Measurements from ENCODE around the gene CEP85. TPM values are rescaled to one million over a fixed set of nuclear protein-coding genes. Genes with fewer than 3 reads are reported as not detected.

Gene CEP85
- total RNA-seq, 1 donor, result 13.0 TPM

- DNase-seq (ENCODE audit: low read depth), result no peak
- no peak for TF ChIP-seq CTCF (IDR thresholded peaks at IDR 0.05; ENCODE audit: insufficient read depth, low read depth, low read length)
- H3K4me3 ChIP-seq (ENCODE audit: low read depth, low read length), result no peak overlapping the region
These were observed 61.5 kb downstream of the CEP85 start for GRCh38 chr1:26295194-26296138.

GRCh38 chr1:26296340-26297056 is 62.5 kb downstream of the CEP85 start:
- no peak for DNase-seq (ENCODE audit: low read depth)
- TF ChIP-seq CTCF (IDR thresholded peaks at IDR 0.05; ENCODE audit: insufficient read depth, low read depth, low read length), result no peak
- H3K4me3 ChIP-seq (ENCODE audit: low read depth, low read length), result no peak overlapping the region

GRCh38 chr1:26297057-26297790 is 63.2 kb downstream of the CEP85 start:
- H3K4me3 ChIP-seq (ENCODE audit: low read depth, low read length), result no peak overlapping the region
- TF ChIP-seq CTCF (IDR thresholded peaks at IDR 0.05; ENCODE audit: insufficient read depth, low read depth, low read length), result no peak
- DNase-seq (ENCODE audit: low read depth), result no peak

- H3K4me3 ChIP-seq (ENCODE audit: low read depth, low read length), result no peak overlapping the region
- no peak for TF ChIP-seq CTCF (IDR thresholded peaks at IDR 0.05; ENCODE audit: insufficient read depth, low read depth, low read length)
These were observed 63.8 kb downstream of the CEP85 start for GRCh38 chr1:26297791-26298124.

GRCh38 chr1:26300578-26301275 is 66.7 kb downstream of the CEP85 start:
- no peak for DNase-seq (ENCODE audit: low read depth)
- H3K4me3 ChIP-seq (ENCODE audit: low read depth, low read length), result no peak overlapping the region
- TF ChIP-seq CTCF (IDR thresholded peaks at IDR 0.05; ENCODE audit: insufficient read depth, low read depth, low read length), result no peak

More at GRCh38 chr1:26297791-26298124, 63.8 kb downstream of the CEP85 start:
- DNase-seq (ENCODE audit: low read depth), result no peak

- no peak for TF ChIP-seq CTCF (IDR thresholded peaks at IDR 0.05; ENCODE audit: insufficient read depth, low read depth, low read length)
- no peak overlapping the region for H3K4me3 ChIP-seq (ENCODE audit: low read depth, low read length)
- DNase-seq (ENCODE audit: low read depth), result peak; percentile 82
These were observed 68.9 kb downstream of the CEP85 start for GRCh38 chr1:26302733-26303405.
